HG03095 (cell line): ENCODE results near the gene ANKS6.

Experiments used
- ATAC-seq: cut with Tn5 transposase; IDR thresholded peaks from one replicate; pipeline ENCODE4 v1.9.1; 2021; ENCODE audit warnings: moderate library complexity; ENCODE audit not compliant: unreplicated experiment

ANKS6 gene

DNA sequence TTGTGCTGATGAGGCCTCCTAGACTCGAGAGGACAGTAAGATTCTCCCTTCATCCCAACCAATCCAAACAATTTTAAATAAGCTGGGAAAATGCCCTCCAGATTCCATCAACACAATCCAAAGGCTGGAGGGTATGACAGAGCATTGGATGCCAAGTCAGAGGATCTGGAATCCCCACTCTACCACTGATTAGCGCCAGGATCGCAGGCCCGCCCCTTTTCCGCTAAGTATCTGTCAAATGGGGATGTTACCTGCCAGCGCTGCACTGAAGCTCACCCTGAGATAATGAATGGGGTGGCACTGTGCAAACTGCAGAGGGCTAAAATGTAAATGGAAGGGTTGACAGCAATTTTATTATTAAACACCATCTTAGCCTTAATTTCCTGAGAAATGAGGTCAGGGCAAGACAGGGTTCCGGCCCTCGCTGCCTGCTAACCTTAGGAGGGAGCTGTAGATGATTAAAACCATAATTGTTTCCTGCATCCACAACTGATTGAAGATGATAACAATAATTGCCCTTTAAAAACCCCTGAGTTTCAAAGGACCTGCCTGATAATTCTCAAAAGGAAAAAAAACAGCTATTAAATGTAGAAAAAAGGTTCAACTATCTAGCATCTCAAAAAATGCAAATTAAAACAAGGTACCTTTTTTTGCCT is 56.0 kb downstream of the ANKS6 start:
- no peak for ATAC-seq

DNA sequence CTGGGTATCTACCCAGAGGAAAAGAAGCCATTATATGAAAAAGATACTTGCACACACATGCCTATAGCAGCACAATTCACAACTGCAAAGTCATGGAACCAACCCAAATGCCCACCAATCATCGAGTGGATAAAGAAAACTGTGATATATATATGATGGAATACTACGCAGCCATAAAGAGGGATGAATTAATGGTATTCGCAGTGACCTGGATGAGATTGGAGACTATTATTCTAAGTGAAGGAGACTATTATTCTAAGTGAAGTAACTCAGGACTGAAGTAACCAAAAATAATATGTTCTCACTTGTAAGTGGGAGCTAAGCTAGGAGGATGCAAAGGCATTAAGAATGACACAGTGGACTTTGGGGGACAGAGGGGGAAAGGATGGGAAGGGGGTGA is 57.6 kb downstream of the ANKS6 start:
- ATAC-seq: no peak

DNA sequence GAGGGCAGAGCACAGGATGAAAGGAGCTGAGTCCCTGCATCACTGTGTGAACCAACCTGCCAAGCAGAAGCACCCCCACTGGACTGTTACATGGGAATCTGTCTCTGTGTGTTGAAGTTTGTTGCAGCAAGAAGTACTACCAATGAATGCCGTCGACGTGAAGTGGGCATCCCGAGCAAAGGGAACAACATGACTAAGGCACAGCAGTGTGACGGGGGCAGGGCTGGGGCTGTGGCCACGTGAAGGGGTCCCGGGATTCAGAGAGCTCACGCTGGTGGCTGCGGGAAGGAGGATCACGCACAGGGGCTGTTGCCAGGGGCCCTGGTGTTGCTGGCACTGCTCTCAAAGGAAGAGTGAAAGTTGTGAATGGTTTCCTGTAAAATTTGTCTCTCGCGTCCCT is 60.1 kb downstream of the ANKS6 start:
- no peak for ATAC-seq

DNA sequence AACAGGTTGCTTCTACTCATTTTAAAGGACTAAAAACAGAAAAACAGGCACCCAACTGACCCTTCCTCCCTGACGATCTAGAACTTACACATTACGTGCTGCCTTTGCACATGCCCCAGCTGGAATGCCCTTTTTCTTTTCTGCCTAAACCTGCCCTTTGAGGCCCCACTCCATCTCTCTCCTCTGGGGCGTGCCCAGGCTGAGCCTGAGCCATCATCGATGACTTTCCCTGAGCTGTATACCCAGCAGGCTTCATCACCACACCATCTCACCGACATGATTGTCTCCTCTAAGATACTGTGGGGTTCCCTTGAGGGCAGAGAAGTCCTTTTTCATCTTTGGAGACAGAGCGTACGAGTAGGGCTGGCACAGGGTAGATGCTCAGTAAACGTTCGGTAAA is 63.6 kb downstream of the ANKS6 start:
- ATAC-seq: no peak

DNA sequence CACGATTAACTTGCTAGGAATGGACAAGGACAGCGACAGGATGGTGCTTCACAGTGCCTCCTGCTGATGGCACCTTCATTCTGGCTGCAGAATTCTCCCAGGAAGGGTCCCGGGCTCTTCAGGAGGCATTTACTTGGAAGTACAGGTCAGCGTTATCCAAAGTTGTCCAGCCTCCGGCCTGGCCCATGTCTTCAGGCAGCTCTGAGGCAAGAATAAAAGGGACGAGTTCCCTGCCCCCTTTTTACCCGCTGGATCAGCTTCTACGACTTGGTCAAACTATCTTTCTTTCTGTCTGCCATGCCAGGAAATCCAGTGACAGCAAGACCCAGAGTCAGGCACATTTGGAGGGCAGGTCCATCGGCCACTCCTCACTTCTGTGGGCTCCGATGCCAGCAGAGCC is 64.3 kb downstream of the ANKS6 start:
- no peak for ATAC-seq

DNA sequence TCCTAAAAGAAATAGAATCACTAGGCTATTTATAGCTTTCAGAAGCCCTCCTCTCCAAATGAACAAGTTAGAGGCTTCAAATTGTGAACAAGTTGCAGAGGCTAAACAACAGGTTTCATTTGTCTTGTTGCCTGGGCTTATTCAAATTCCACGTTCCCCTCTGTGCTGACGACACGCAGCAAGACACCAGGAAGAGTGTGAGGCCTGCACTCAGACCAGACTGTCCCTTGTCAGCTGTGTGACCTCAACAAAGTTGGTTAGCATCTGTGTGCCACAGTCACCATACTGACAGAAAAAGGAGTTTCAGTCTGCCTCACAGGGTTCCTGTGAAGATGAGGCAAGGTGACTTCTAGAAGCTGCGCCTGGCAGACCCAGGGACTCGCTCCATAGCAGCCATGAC is 65.5 kb downstream of the ANKS6 start:
- no peak for ATAC-seq

DNA sequence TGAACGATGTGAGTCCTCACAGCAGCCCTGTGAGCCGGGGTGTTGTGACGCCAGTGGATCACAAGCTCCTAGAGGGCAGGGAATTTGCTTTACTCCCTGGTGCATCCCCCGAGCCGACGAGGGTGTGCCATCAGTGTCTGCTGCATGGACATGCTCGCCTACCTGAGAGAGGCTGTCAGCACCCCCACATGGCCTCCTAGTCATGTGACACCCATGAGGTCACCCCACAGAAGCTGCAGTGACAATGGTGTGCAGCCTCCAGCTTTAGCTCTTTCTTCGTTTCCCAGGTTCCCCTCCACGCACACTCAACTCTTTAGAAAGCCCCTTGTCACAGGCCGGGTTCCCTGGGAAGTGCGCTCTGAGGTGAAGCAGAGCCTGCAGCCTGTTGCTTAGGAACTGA is 67.9 kb downstream of the ANKS6 start:
- ATAC-seq: no peak

DNA sequence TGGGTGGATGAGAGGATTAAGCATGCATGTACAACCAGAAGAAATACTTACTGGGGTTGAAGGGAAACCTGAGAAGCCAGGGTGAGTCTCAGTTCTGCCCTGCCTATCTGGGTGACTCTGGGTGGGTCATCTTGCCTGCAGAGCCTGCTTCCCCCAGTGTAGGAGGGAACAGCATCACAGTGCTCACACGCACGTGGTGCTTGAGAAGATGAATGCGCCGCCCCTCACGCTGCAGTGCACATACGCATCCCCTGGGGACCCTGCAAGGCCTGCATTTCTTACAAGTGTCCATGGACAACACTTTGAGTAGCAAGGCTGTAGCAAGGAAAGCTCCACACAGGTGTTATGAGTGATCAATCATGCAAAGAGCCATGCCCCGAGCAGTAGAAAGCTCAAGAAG is 68.9 kb downstream of the ANKS6 start:
- ATAC-seq: no peak

DNA sequence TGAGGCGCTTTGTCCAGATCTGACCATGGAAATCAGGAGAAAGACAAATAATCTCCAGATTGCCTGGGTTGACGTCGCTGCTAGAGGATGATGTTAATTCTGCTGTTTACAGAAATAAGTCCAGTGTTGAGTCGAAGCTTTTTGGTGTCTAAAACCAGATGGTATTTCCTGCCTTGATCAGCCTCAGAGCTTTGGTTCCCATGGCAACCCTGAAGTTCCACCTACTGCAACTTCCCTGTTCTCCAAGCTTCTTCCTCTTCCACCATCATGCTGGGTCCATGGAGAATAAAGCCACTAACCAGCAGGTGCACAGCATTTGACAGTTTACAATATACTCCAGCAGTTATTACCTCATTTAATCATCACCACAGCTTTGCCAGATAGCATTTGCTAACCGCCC is 69.6 kb downstream of the ANKS6 start:
- ATAC-seq: no peak

DNA sequence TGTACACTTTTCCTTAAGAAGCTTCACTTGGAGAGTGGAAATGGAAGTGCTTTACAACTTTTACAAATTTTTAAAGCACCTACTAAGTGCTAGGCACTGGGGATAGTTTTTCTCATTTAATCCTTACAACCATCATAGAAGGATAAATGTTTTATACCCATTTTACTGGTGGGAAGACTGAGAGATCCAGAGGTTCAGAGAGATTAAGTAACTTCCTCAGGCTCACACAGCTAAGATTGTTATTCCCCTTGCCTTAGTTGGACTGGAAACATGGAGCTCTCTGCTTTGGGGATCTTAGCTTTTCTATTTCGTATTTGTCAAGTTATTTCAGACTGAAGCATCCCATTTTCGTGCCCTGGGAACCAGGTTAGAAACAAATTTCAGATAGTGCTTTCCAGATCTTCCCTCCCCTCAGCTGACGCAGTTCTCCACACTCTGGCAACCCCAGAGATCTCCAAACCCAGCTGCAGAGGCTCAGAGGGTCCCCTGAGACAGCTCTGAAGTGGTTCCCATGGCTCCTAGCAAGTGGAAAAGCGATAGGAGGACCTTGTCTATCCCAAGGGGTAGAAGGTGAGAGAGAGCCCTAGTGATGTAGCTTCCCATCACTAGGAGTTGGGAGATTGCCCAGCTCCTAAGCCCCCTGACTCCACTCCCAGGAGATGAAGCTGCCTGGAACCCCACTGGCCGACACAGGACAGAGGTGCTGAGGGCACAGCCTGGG is 71.4 kb downstream of the ANKS6 start:
- ATAC-seq: no peak

DNA sequence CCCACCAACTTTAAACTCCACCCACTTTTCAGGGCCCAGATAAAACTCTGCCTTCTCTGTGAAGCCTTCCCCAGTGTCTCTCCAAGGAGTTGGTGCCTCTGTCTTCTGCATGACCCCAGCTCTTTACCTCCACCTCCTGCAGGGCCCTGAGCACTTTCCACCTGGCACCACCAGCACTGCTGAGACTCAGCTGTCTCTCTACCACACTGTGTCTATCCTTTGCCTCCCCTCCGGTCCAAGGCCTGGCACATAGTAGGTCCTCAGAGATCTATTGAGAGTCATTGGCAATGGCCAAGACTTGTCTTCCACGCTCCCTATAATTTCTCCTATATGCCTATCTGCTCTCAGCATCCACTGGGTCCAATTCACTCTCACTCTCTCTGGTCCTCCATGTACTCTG is 74.7 kb downstream of the ANKS6 start:
- ATAC-seq: no peak

DNA sequence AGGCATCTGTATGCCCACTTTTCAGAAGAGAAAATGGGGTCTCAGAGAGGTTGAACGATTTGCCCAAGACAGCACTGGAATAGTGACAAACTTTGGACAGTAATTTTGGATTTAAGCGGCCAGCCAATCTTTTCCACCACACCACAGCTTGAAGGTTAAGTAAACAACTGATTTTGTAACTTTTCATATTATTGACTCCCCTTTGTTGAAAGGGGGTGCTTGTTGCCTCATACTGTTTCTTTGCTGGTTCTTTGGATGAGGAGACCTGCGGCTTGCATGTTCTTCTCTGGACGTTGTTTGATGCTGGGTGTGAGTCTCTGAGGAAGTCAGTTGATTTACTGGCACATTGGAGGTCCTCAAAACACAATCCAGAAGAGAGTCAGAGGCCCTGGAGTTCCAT is 76.0 kb downstream of the ANKS6 start:
- no peak for ATAC-seq

DNA sequence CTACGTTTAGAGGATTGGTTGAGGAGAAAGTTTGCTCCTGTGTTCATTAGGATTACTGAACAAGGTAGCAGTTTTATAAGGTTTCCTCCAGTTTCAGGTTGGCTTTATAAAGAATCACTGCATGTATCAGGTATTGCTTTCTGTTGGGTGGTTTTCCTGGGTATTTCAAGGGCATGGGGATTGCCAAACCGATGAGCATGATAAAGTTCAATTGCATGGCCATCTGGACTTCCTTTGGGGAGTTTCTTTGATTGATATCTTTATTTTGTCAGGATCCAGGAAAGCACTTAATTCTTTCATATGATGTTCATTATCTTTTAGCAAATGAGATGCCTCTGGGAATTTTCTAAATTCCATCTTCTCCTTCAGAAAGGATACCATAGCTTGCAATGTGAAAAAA is 77.3 kb downstream of the ANKS6 start:
- ATAC-seq: no peak

DNA sequence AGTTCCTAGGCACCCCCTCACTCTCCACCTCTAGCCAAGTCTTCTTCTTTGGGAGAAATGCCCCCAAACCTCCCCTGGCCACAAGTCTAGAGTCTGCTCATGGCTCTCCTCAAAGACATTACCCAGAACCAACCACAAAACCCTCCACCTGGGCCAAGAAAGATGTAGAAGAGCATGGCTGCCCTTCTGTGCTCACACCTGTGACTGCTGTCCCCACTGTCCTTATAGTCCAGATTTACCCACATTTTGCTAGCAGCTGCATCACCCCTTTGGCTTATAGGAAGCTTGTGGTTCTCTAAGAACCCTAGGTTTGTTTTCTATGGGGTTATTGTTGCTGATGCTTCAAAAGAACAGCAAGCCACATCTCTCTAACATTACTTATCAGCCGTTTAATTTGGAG is 81.5 kb downstream of the ANKS6 start:
- no peak for ATAC-seq

DNA sequence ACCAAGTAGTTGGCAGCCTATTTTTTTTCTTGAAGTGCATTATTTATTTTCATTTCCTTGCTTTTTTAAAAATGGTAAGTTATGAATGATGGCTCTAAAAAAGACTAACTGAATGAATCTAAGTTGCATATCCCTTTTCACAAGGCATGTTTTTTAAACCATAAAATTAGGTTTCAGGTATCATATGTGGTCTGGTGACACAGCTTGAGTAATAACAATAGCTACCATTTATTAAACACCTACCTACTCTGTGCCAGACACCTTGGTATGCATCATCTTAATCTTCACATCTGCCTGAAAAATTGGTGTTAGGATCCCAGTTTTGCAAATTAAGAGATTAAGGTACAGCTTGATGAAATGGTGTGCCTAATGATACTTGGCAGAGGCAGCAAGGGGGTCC is 83.4 kb downstream of the ANKS6 start:
- ATAC-seq: no peak

DNA sequence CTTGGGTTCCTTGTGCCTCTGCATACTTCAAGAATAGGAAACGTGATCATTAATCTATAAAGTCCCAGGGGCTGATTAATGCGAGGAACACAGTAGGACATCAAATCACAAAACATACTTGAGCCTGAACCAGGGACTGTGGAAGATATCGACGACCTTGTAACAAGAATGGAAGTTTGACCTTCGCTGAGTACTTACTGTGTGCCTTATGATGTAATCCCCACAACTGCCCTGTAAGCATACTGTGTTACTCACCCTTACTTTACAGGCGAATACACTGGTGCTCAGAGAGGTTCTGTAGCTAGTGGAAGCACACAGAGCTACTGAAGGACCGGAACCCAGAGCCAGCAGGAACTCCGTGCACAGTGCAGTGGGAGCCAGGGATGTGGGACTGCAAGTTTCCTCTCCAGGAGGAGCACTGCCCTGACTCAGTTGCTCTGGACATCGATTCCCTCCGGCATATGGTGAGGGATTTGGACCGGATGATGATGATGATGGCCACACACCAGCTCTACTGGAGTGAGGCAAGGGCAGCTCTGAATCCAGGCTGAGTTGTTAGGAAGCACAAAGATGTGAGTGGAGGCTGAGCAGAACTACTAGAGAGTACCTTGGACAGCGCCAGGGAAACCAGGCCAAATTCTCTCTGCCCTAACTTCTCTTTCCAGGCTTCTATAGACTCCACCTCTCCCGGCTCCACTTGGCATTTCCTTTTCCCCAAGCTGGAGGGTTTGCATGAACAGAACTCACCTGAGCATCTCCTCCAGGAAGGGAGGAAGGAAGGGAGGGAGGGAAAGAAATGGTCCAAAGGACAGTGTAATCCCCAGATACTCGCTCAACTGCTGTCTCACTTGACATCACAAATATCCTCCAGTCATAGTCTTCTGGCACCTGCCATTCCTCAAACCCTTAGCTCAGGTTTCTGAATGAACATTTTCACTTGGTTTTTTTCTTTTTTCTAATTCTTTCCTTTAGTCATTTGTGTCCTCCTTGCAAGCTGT is 86.1 kb downstream of the ANKS6 start:
- ATAC-seq: no peak

DNA sequence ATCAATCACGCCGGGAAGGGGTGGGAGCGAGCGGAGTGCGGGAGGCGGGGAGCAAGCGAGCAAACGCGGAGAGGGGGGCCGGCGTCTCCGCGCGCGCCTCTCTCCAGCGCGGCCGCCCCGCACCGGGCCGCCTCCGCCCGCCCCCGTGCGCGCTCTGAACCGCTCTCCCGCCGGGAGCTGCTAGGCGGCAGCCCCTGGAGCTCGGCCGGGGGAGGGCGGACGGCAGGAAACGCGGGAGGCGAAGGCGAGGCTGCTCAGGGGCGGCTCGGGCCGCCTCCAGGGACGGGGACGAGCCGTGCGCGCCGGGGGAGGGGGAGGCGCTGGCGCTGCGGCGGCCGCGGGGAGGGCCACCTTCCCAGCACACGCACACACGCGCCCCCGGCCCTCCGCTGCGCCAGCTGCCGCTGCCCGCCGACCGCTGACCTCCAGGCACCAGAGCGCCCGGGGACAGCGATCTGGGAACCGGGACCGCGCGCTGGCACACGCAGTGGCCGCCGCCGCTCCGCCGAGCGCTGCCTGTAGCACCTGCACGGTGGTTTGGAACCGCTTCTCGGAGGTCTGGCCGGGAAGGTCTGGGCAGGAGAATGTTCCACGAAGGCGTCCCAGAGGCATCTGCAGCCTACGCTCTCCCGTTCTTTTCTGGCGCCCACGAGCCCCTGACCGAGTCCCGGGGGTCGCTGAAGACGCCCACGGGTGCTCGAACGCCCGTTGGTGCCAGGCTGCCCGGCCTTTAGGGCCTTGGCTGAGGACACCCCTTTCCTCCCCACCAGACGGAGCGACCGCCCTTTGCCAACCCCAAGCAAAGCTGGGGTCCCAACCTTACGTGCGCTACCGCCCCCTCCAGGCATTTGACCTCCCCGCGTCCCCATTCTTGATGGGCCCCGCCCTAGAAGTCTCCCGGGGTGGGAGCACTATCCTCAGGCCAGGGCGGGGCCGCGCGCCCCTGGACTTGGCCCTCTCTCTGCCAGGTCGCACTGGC is 87.1 kb downstream of the ANKS6 start, which contains the start of gene GABBR2:
TSS of gene GABBR2 (minus strand) at position 3 of the 979 bp plus-strand sequence. CDS start 198 bp downstream, outside the sequence.
- no peak for ATAC-seq

DNA sequence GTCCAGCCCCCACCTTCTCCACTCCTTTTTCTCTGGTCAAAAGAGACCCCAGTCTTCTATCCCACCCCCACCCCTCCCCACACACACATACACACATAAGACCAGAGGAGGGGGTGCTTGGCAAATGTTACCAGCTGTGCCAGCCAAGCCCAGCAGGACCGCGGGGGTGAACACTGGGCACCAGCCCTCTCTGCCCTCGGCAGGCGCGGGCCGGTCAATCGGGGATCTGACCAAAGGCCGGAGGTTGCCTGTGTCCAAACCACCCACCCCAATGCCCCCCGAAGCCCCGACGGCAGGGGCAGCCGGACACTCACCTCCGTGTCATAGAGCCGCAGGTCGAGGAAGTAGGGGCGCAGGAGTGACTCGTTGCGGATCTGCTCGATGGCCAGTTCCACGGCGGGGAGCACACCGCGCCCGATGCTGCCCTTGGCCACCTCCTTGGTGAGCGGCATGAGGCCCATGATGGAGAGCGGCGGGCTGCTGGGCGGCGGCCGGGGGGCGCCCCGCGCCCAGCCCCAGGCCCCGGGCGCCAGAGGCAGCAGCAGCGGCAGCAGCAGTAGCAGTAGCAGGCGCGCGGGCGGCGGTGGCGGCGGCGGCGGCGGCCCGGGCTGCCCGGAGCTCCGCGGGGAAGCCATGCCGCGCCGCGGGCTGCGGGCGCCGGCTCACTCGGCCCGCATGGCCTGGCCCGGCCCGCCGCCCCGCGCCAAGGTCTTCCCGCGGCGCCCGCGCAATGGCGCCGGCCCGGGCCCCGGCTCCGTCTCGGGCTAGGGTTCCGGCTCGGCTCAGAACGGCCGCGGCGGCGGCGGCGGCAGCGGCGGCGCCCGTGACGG is 88.0 kb downstream of the ANKS6 start:
- no peak for ATAC-seq
